Natural killer cell (primary cell): ENCODE measurements around the gene GNG7. TPM values are rescaled to one million over a fixed set of nuclear protein-coding genes. Genes with fewer than 3 reads are reported as not detected.

Source experiments
- ATAC-seq, 3 donors: fragments of 150-1000 bp in 2 of 3; fragments of 200-7000 bp in 1 of 3; cut with Tn5 transposase; 1 replicate in 1 of 3; 2 replicates in 2 of 3; pipeline ENCODE4 v1.10.0; 2021; ENCODE audit warnings: mild to moderate bottlenecking in 2 of 3, moderate library complexity in 2 of 3
- DNase-seq, 2 donors: peaks; one replicate each; pipeline versions ENCODE4 v3.0.0 to v3.0.0-alpha.2; 2013 to 2021; ENCODE audit warnings: mixed read lengths in 1 of 2
- H3K27ac ChIP-seq: one replicate; pipeline ENCODE4 v1.5.1; 2013; ENCODE audit warnings: mild to moderate bottlenecking, low read length
- H3K27me3 ChIP-seq: one replicate; pipeline ENCODE4 v1.6.1; 2013; ENCODE audit warnings: low read length; ENCODE audit not compliant: control insufficient read depth, insufficient read depth
- H3K36me3 ChIP-seq: one replicate; pipeline ENCODE4 v1.6.1; 2013; ENCODE audit warnings: low read length; ENCODE audit not compliant: control insufficient read depth, insufficient read depth
- H3K4me1 ChIP-seq: one replicate; pipeline ENCODE4 v1.6.1; 2013; ENCODE audit warnings: low read length; ENCODE audit not compliant: control insufficient read depth, insufficient read depth
- H3K4me3 ChIP-seq: one replicate; pipeline ENCODE4 v1.5.1; 2013; ENCODE audit warnings: low read length
- H3K9me3 ChIP-seq: one replicate; pipeline ENCODE4 v1.6.1; 2013; ENCODE audit warnings: low read length; ENCODE audit not compliant: control insufficient read depth, insufficient read depth
- H3K27ac Mint-ChIP-seq, 2 donors: one replicate each; pipeline ENCODE4 v1.8.0; 2022; ENCODE audit warnings: mild to moderate bottlenecking in 2 of 2, mixed read lengths in 2 of 2, moderate library complexity in 1 of 2
- H3K27me3 Mint-ChIP-seq, 2 donors: one replicate each; pipeline ENCODE4 v1.8.0; 2022; ENCODE audit warnings: low read depth in 2 of 2, mixed read lengths in 2 of 2
- H3K36me3 Mint-ChIP-seq: one replicate; pipeline ENCODE4 v1.8.0; 2022; ENCODE audit warnings: mixed read lengths
- H3K4me1 Mint-ChIP-seq, 2 donors: one replicate each; pipeline ENCODE4 v1.8.0; 2022; ENCODE audit warnings: mixed read lengths in 2 of 2
- H3K4me3 Mint-ChIP-seq: one replicate; pipeline ENCODE4 v1.8.0; 2022; ENCODE audit warnings: mild to moderate bottlenecking, moderate library complexity, mixed read lengths
- H3K9me3 Mint-ChIP-seq, 2 donors: one replicate each; pipeline ENCODE4 v1.8.0; 2022; ENCODE audit warnings: mixed read lengths in 2 of 2
- WGBS: methylation state at CpG from one replicate; pipeline ENCODE4 v1.1.7; 2013; ENCODE audit warnings: missing lambda C conversion rate; ENCODE audit not compliant: insufficient coverage; 5-methylcytosine and 5-hydroxymethylcytosine counted together
- intact Hi-C: fragments of 100-400 bp; cut with micrococcal nuclease; formaldehyde crosslinking; loops from one replicate; pipeline ENCODE4 v1.14.2; 2022
- total RNA-seq, 4 donors: library from RNA; stranded (reverse); fragments of 120-200 nt in 1 of 4; gene quantifications; one replicate each; pipeline versions ENCODE4 v1.2.3 to v1.2.4, GENCODE V29; 2013 to 2022
- TF ChIP-seq, protein P1 (sequence below): fragments of 200-600 bp; IDR thresholded peaks from one replicate; pipeline ENCODE4 v1.8.0; 2022; ENCODE audit warnings: antibody characterized with exemption

Gene GNG7
- total RNA-seq, 3 donors from 2014 or later (not counting 1 experiment from before 2014, with no cell fraction given) = 0.75 to 4.8 (median 1.5) TPM

DNA sequence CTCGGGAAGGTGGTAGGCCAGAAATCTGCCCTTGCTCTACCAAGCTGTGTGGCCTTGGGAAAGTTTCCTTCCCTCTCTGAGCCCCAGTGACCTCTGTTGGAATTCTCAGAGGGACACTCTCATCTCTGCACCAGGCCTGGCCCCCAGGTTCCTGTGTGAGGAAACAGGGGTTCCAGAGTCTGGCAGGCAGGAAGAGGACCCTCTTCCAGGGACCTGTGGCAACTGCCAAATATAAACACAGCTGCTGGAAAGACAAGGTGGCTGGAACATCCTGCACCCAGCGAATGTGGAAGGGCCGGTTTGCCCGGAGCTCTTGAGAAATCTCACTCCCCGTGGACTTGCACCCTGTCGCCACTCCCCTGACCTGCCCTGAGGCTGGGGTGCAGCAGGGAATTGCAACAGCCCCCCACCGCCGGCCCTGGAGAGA is 173.8 kb downstream of the GNG7 start:
- Histone ChIP-seq H3K9me3 (no peaks in the 10 kb centered on the region), H3K27me3 (no peaks in the 10 kb centered on the region), H3K36me3 (no peaks in the 10 kb centered on the region), H3K27ac (no peak overlapping the region), H3K4me3 (no peak overlapping the region), H3K4me1 (no peaks in the 10 kb centered on the region)
- Mint-ChIP-seq H3K4me3 (no peak overlapping the region), H3K4me1 (peaks cover 0 to 5% of the 10 kb centered on the region in 2 donors), H3K36me3 (no peaks in the 10 kb centered on the region), H3K27ac (no peak overlapping the region), H3K27me3 (no peaks in the 10 kb centered on the region), H3K9me3 (no peaks in the 10 kb centered on the region)
- no peak for DNase-seq
- intact Hi-C loops = no loop called here
- no peak for ATAC-seq
- WGBS = 92% methylated on average over 8 of the region's 8 CpGs
- TF ChIP-seq, protein P1, sequence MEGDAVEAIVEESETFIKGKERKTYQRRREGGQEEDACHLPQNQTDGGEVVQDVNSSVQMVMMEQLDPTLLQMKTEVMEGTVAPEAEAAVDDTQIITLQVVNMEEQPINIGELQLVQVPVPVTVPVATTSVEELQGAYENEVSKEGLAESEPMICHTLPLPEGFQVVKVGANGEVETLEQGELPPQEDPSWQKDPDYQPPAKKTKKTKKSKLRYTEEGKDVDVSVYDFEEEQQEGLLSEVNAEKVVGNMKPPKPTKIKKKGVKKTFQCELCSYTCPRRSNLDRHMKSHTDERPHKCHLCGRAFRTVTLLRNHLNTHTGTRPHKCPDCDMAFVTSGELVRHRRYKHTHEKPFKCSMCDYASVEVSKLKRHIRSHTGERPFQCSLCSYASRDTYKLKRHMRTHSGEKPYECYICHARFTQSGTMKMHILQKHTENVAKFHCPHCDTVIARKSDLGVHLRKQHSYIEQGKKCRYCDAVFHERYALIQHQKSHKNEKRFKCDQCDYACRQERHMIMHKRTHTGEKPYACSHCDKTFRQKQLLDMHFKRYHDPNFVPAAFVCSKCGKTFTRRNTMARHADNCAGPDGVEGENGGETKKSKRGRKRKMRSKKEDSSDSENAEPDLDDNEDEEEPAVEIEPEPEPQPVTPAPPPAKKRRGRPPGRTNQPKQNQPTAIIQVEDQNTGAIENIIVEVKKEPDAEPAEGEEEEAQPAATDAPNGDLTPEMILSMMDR = no peak

DNA sequence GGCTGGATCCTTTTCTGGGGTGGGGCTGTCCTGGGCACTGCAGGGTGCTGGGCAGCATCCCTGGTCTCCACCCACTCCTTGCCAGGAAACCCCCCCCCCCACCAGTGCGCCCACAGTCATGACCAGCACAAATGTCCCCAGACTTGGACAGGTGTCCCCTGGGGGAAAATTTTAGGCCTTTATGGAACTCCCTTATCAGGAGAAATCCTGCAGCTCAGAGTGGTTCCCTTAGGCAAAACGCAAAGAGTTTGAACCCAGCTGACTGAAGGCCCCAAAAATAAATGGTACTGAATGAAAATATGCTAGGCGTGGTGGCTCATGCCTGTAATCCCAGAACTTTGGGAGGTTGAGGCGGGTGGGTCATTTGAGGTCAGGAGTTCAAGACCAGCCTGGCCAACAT is 174.8 kb downstream of the GNG7 start:
- H3K27me3 ChIP-seq = no peaks in the 10 kb centered on the region
- 90% methylated on average over 3 of the region's 4 CpGs for WGBS

DNA sequence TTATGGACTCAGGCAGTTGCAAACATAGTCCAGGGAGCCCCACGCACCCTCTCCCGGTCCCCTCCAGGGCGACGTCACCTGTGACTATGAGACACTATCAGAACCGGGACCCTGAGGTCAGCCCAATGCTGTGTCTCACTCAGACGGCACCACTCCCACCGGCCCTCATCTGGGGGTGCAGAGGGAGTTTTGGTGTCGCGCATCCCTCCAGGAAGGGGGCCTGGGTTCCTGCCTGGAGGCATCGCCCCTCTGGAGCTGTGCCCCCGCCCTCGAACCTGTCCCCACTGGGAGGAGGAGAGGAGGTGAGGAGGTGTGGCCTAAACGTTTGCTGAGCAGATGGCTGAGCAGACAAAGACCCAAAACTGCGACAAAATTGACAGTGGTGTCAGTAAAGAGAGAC is 175.3 kb downstream of the GNG7 start:
- Histone ChIP-seq H3K4me1 (no peaks in the 10 kb centered on the region), H3K27me3 (no peaks in the 10 kb centered on the region), H3K27ac (no peak overlapping the region), H3K4me3 (no peak overlapping the region), H3K36me3 (no peaks in the 10 kb centered on the region), H3K9me3 (no peaks in the 10 kb centered on the region)
- no peaks in the 10 kb centered on the region for H3K36me3 Mint-ChIP-seq
- no peak overlapping the region for H3K27ac Mint-ChIP-seq
- intact Hi-C loops = no loop called here
- TF ChIP-seq, protein P1 = no peak
- H3K27me3 Mint-ChIP-seq = no peaks in the 10 kb centered on the region
- DNase-seq (no peak), ATAC-seq (no peak)
- no peak overlapping the region for H3K4me3 Mint-ChIP-seq
- 94% methylated on average over 13 of the region's 14 CpGs for WGBS
- H3K9me3 Mint-ChIP-seq = no peaks in the 10 kb centered on the region
- no peaks in the 10 kb centered on the region for H3K4me1 Mint-ChIP-seq

More for the DNA sequence above, 174.8 kb downstream of the GNG7 start:
- no peaks in the 10 kb centered on the region for H3K4me1 Mint-ChIP-seq
- TF ChIP-seq, protein P1 = no peak
- no peaks in the 10 kb centered on the region for H3K9me3 Mint-ChIP-seq
- no peaks in the 10 kb centered on the region for H3K36me3 Mint-ChIP-seq
- Histone ChIP-seq H3K4me3 (no peak overlapping the region), H3K27ac (no peak overlapping the region), H3K36me3 (no peaks in the 10 kb centered on the region), H3K9me3 (no peaks in the 10 kb centered on the region), H3K4me1 (no peaks in the 10 kb centered on the region)
- H3K4me3 Mint-ChIP-seq = no peak overlapping the region
- ATAC-seq = no peak
- DNase-seq = no peak
- no peak overlapping the region for H3K27ac Mint-ChIP-seq
- no peaks in the 10 kb centered on the region for H3K27me3 Mint-ChIP-seq
- intact Hi-C loops = no loop called here
